Measurements from ENCODE around the gene AHRR.
"Not testable (repeated sequence)": the region's sequence is repeated elsewhere in the genome, so short reads cannot be mapped to it uniquely, and the experiment has no call there.

Gene AHRR

DNA sequence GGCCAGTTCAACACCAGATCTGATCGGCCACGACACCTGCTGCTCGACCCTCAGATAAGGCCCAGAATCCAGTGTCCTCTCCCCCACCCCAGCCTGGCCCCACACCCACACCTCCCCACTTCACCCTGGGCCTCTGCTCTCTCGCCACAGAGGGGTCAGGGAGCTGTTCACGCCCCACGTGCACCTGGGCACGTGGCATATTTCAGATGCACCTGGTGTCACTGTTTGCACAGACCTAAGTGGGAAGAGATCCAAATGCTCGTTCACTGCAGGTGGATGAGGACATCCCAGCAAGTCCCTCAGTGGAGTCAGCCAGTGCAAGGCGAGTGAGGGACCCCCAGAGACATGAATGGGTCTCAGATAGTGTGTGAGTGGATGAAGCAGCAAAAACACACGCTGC is 25.3 kb upstream of the AHRR start:
- H3K9me3 ChIP-seq (ENCODE audit: control insufficient read depth in 2 of 2, low read length in 2 of 2); H3K36me3 ChIP-seq (ENCODE audit: control insufficient read depth in 2 of 2, insufficient read depth in 2 of 2, low read length in 2 of 2); H3K27ac ChIP-seq (ENCODE audit: low read length); H3K27me3 ChIP-seq (ENCODE audit: control insufficient read depth in 1 of 2, insufficient read depth in 2 of 2, low read length in 2 of 2); H3K4me3 ChIP-seq (ENCODE audit: low read length in 2 of 2); H3K4me1 ChIP-seq (ENCODE audit: control insufficient read depth, insufficient read depth, low read length); H3K9ac ChIP-seq (ENCODE audit: low read length in 2 of 2): not testable (repeated sequence)

DNA sequence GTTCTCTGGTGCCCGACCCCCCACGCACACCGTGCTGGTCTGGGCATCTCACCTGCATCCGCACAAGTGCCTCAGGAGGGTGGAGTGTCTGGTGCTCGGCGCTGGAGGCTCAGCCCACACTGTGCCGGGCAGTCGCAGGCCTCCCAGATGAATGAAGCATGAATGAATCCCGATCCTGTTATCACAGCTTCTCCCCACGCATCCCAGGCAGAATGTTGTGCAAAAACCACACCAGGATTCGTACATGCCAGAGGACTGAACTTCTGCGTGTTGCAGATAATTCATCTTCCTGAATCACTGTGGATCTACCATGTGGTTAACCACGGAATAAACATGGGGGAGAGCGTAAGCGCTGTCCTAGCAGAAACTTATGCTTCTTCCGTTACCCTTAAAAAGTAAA is 24.6 kb upstream of the AHRR start:
- H3K4me1 ChIP-seq (ENCODE audit: control insufficient read depth, insufficient read depth, low read length); H3K9ac ChIP-seq (ENCODE audit: low read length in 2 of 2); H3K36me3 ChIP-seq (ENCODE audit: control insufficient read depth in 2 of 2, insufficient read depth in 2 of 2, low read length in 2 of 2); H3K27ac ChIP-seq (ENCODE audit: low read length); H3K4me3 ChIP-seq (ENCODE audit: low read length in 2 of 2); H3K27me3 ChIP-seq (ENCODE audit: control insufficient read depth in 1 of 2, insufficient read depth in 2 of 2, low read length in 2 of 2); H3K9me3 ChIP-seq (ENCODE audit: control insufficient read depth in 2 of 2, low read length in 2 of 2): not testable (repeated sequence)

DNA sequence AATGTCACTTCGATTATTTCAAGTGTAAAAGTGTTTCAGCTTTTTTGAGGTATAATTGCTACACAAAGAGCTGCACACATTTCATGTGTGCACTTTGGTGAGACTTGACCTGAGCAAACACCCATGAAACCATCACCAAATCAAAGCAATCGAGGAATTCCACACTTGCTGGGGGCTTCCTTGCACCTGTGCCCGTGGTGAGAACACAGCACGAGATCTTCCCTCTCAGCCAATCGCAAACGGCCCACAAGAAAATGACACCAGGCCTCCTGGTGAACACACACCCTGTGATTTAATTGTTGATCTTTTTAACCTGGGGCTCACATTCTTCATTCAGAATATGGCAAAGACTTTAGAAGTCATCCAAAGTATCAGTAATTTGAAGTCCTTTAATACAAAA is 24.1 kb upstream of the AHRR start:
- H3K4me3 ChIP-seq (ENCODE audit: low read length in 2 of 2); H3K27ac ChIP-seq (ENCODE audit: low read length); H3K9ac ChIP-seq (ENCODE audit: low read length in 2 of 2); H3K36me3 ChIP-seq (ENCODE audit: control insufficient read depth in 2 of 2, insufficient read depth in 2 of 2, low read length in 2 of 2); H3K9me3 ChIP-seq (ENCODE audit: control insufficient read depth in 2 of 2, low read length in 2 of 2); H3K27me3 ChIP-seq (ENCODE audit: control insufficient read depth in 1 of 2, insufficient read depth in 2 of 2, low read length in 2 of 2); H3K4me1 ChIP-seq (ENCODE audit: control insufficient read depth, insufficient read depth, low read length): not testable (repeated sequence)

DNA sequence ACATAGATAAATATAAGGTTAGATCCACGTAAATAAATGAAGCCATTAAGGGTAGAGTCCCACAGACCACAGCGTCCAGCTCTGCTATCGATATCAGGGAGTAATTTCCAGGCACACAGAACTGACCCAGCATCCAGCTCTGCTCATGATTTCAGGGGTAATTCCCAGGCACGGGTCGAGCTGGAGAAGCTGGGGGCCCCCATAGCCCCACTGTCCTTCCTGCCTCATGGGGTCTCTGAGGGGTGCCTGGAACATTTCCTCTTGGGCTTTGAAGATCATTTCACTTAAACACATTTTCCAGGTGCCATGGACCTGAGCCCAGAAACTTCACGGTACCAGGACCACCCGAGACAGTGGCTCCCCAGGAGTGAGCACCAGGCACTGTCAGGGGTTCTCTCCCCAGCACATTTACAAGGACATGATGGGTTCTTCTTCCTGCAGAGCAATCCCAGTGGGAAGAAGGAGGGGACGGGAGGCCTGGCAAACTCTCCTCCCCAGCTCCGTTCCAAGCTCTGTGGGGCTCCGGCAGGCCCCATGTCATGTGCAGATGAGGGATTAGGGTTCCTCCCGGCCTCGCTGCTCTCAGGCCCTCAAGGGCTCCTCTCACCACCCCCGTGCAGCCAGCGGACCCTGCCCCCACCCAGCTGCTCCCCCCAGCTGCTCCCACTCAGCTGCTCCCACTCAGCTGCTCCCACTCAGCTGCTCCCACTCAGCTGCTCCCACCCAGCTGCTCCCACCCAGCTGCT is 23.4 kb upstream of the AHRR start:
- H3K9ac ChIP-seq (ENCODE audit: low read length in 2 of 2); H3K27ac ChIP-seq (ENCODE audit: low read length); H3K4me1 ChIP-seq (ENCODE audit: control insufficient read depth, insufficient read depth, low read length); H3K36me3 ChIP-seq (ENCODE audit: control insufficient read depth in 2 of 2, insufficient read depth in 2 of 2, low read length in 2 of 2); H3K9me3 ChIP-seq (ENCODE audit: control insufficient read depth in 2 of 2, low read length in 2 of 2); H3K4me3 ChIP-seq (ENCODE audit: low read length in 2 of 2); H3K27me3 ChIP-seq (ENCODE audit: control insufficient read depth in 1 of 2, insufficient read depth in 2 of 2, low read length in 2 of 2): not testable (repeated sequence)

DNA sequence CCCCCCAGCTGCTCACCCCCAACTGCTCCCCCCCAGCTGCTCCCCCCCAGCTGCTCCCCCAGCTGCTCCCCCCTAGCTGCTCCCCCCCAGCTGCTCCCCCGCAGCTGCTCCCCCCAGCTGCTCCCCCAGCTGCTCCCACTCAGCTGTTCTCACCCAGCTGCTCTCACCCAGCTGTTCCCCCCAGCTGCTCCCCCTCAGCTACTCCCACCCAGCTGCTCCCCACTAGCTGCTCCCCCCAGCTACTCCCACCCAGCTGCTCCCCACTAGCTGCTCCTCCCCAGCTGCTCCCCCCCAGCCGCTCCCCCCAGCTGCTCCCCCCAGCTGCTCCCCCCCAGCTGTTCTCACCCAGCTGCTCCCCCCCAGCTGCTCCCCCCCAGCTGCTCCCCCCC is 22.8 kb upstream of the AHRR start:
- Histone ChIP-seq H3K9me3 (ENCODE audit: control insufficient read depth in 2 of 2, low read length in 2 of 2) (no peaks in the 10 kb centered on the region), H3K9ac (ENCODE audit: low read length in 2 of 2) (no peak overlapping the region), H3K36me3 (ENCODE audit: control insufficient read depth in 2 of 2, insufficient read depth in 2 of 2, low read length in 2 of 2) (no peaks in the 10 kb centered on the region), H3K27me3 (ENCODE audit: control insufficient read depth in 1 of 2, insufficient read depth in 2 of 2, low read length in 2 of 2) (no peaks in the 10 kb centered on the region), H3K4me1 (ENCODE audit: control insufficient read depth, insufficient read depth, low read length) (no peaks in the 10 kb centered on the region), H3K4me3 (ENCODE audit: low read length in 2 of 2) (no peak overlapping the region), H3K27ac (ENCODE audit: low read length) (no peak overlapping the region)

DNA sequence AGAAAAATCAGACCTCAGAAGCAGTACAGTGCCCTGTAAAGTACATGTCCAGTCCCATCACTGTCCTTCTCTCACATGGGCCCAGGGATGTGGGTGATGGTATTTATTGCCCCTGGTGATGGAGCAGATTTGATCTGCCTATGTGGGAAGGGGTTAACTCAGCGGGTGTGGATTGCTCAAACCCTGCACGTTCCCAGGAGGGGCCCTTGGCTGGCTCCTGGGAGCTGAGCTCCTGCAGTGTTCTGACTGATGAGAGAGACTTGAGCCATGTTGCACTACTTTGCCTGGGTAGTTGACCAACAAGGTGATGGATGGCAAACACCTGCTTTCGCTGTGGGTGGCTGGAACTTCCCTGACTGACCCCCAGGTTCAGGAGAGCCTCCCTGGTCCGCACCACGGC is 21.6 kb upstream of the AHRR start:
- not testable (repeated sequence) for H3K4me3 ChIP-seq (ENCODE audit: low read length in 2 of 2); H3K9me3 ChIP-seq (ENCODE audit: control insufficient read depth in 2 of 2, low read length in 2 of 2)

DNA sequence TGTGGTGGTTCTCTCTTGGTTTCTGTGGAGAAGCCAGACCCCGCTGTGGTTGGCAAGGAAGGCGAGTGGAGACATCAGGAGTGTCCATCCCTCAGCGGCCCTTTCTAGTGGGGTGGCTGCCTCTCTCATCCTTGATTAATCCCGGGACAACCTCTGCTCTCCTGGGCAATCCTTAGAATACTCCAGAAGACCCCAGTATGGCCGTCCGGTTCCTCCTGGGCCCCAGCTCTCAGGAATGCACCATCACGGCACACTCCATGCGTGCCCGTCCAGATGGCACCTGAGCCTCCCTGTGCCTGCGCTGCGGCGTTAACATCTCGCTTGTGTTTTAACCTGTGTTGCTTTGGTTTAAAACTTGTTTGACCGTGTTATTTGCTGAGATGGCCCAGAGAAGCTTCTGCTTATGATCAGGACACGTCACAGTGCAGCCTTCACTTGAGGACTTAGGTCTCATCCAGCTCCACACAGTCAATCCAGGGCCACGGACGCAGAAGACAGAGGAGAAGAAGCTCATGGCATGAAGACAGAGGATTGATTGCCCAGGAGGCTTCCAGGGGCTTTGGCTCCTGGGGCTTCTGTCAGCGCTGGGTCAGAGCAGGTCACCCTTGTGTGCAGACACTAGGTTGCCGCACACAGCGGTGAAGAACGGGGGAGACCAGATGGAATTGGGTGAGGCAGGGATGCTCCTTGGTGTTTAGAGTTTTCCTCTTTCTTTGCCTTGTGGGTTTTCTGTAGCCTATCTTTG is 20.7 kb upstream of the AHRR start:
- H3K36me3 ChIP-seq (ENCODE audit: control insufficient read depth in 2 of 2, insufficient read depth in 2 of 2, low read length in 2 of 2); H3K4me1 ChIP-seq (ENCODE audit: control insufficient read depth, insufficient read depth, low read length); H3K9ac ChIP-seq (ENCODE audit: low read length in 2 of 2); H3K27me3 ChIP-seq (ENCODE audit: control insufficient read depth in 1 of 2, insufficient read depth in 2 of 2, low read length in 2 of 2); H3K4me3 ChIP-seq (ENCODE audit: low read length in 2 of 2); H3K27ac ChIP-seq (ENCODE audit: low read length); H3K9me3 ChIP-seq (ENCODE audit: control insufficient read depth in 2 of 2, low read length in 2 of 2): not testable (repeated sequence)

More for the DNA sequence above, 21.6 kb upstream of the AHRR start:
- H3K9ac ChIP-seq (ENCODE audit: low read length in 2 of 2); H3K36me3 ChIP-seq (ENCODE audit: control insufficient read depth in 2 of 2, insufficient read depth in 2 of 2, low read length in 2 of 2); H3K4me1 ChIP-seq (ENCODE audit: control insufficient read depth, insufficient read depth, low read length); H3K27ac ChIP-seq (ENCODE audit: low read length); H3K27me3 ChIP-seq (ENCODE audit: control insufficient read depth in 1 of 2, insufficient read depth in 2 of 2, low read length in 2 of 2): not testable (repeated sequence)

DNA sequence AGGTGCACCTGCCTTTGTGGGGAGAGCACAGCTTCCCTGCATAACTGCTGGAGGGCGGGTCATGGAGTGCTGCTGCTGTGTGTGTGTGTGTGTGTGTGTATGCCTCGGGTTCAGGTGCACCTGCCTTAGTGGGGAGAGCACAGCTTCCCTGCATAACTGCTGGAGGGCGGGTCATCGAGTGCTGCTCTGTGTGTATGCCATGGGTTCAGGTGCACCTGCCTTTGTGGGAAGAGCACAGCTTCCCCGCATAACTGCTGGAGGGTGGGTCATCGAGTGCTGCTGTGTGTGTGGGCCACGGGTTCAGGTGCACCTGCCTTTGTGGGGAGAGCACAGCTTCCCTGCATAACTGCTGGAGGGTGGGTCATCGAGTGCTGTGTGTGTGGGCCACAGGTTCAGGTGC is 19.1 kb upstream of the AHRR start:
- not testable (repeated sequence) for H3K9me3 ChIP-seq (ENCODE audit: control insufficient read depth in 2 of 2, low read length in 2 of 2); H3K4me1 ChIP-seq (ENCODE audit: control insufficient read depth, insufficient read depth, low read length); H3K9ac ChIP-seq (ENCODE audit: low read length in 2 of 2); H3K27ac ChIP-seq (ENCODE audit: low read length); H3K4me3 ChIP-seq (ENCODE audit: low read length in 2 of 2); H3K27me3 ChIP-seq (ENCODE audit: control insufficient read depth in 1 of 2, insufficient read depth in 2 of 2, low read length in 2 of 2)
- H3K36me3 ChIP-seq (ENCODE audit: control insufficient read depth in 2 of 2, insufficient read depth in 2 of 2, low read length in 2 of 2): peaks cover 11 to 13% of the 10 kb centered on the region in 2 donors

DNA sequence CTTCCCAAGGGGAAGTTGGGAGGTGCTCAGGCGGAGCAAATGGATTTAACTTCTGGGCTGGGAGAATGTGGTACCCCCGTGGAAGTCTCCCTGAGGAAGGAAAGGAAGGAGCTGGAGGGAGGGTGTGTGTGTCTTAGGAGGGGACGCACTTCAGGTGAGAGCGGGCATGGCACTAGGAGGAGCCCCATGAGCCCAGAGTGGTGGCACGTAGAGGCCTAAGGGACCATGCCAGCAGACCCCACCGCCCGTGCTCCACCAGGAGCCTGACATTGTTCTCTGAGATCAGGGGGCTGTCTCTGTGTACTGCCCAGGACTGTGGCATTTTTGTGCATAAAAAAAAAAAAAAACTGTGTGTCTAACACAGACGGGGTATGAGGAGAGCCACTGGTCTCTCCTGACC is 18.5 kb upstream of the AHRR start:
- no peaks in the 10 kb centered on the region for H3K4me1 ChIP-seq (ENCODE audit: control insufficient read depth, insufficient read depth, low read length)
- H3K36me3 ChIP-seq (ENCODE audit: control insufficient read depth in 2 of 2, insufficient read depth in 2 of 2, low read length in 2 of 2): peaks cover 14 to 16% of the 10 kb centered on the region in 2 donors
- no peaks in the 10 kb centered on the region for H3K27me3 ChIP-seq (ENCODE audit: control insufficient read depth in 1 of 2, insufficient read depth in 2 of 2, low read length in 2 of 2)
- no peak overlapping the region for H3K4me3 ChIP-seq (ENCODE audit: low read length in 2 of 2)
- no peaks in the 10 kb centered on the region for H3K9me3 ChIP-seq (ENCODE audit: control insufficient read depth in 2 of 2, low read length in 2 of 2)
- H3K27ac ChIP-seq (ENCODE audit: low read length): no peak overlapping the region
- no peak overlapping the region for H3K9ac ChIP-seq (ENCODE audit: low read length in 2 of 2)

DNA sequence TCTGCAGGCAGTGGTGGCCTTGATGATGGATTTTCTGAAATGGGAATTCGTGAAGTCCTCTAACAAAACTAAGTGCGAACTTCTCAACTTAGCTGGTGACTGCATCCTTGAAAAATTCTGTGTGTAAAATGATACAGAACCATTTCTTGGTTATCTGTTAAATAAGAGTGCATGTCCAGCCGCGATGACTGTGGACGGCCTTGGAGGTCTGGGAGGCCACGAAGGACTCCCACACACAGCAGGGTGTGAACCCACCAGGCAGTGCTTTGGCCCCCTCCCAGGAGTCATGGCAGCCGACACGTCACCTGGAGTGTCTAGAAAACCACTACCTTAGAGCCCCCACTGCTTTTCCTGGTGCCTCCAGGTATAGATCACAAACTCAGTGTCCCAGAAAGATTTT is 17.8 kb upstream of the AHRR start:
- H3K9ac ChIP-seq (ENCODE audit: low read length in 2 of 2); H3K4me3 ChIP-seq (ENCODE audit: low read length in 2 of 2); H3K9me3 ChIP-seq (ENCODE audit: control insufficient read depth in 2 of 2, low read length in 2 of 2); H3K4me1 ChIP-seq (ENCODE audit: control insufficient read depth, insufficient read depth, low read length); H3K27ac ChIP-seq (ENCODE audit: low read length); H3K27me3 ChIP-seq (ENCODE audit: control insufficient read depth in 1 of 2, insufficient read depth in 2 of 2, low read length in 2 of 2): not testable (repeated sequence)
- peaks cover 14 to 16% of the 10 kb centered on the region in 2 donors for H3K36me3 ChIP-seq (ENCODE audit: control insufficient read depth in 2 of 2, insufficient read depth in 2 of 2, low read length in 2 of 2)

DNA sequence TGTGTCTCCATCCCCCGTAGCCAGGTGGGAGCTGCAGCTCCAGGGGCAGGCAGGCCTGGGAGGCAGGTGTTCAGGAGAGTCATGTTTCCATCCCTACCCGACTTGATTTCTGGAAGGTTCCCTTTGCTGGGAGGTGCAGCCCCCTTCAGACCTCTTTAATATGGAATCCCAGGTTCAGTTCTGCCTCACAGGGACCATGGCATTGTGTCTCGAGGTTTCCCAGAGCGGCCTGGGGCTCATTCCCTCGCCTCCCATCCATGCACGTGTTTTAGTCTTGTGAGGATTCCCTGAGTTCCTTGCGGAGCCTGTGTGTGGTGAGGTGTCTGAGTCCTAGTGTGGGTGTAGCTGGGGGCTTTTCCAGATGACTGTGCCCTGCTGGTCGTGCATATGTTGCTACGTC is 16.5 kb upstream of the AHRR start:
- Histone ChIP-seq H3K4me1 (ENCODE audit: control insufficient read depth, insufficient read depth, low read length) (no peaks in the 10 kb centered on the region), H3K9me3 (ENCODE audit: control insufficient read depth in 2 of 2, low read length in 2 of 2) (no peaks in the 10 kb centered on the region), H3K4me3 (ENCODE audit: low read length in 2 of 2) (no peak overlapping the region), H3K36me3 (ENCODE audit: control insufficient read depth in 2 of 2, insufficient read depth in 2 of 2, low read length in 2 of 2) (peaks cover 14 to 21% of the 10 kb centered on the region in 2 donors), H3K27me3 (ENCODE audit: control insufficient read depth in 1 of 2, insufficient read depth in 2 of 2, low read length in 2 of 2) (no peaks in the 10 kb centered on the region), H3K9ac (ENCODE audit: low read length in 2 of 2) (no peak overlapping the region), H3K27ac (ENCODE audit: low read length) (no peak overlapping the region)

Data from stomach smooth muscle (tissue), 2 donors.